Stimulated activated CD8-positive, alpha-beta memory T cell treated with anti-CD3 and anti-CD28 coated beads, Interleukin-12 subunit alpha, Interleukin-12 subunit beta, amount 100 ng/mL, for 24 hours (primary cell): ENCODE measurements around the gene SACM1L.

Source experiments
- DNase-seq: peaks from one replicate; pipeline ENCODE4 v3.0.0-alpha.2; 2020; ENCODE audit errors: extremely low read depth

Gene SACM1L

GRCh38 chr3:45688882-45689786, at the start of gene SACM1L:
SACM1L (plus strand) TSS chr3:45689396; CDS start chr3:45689466, 70 bp downstream.
- DNase-seq = peak; percentile 90

GRCh38 chr3:45640091-45640507, 49.1 kb upstream of the SACM1L start:
- no peak for DNase-seq

- no peak for DNase-seq
Observed at GRCh38 chr3:45640724-45641361, 48.4 kb upstream of the SACM1L start.

GRCh38 chr3:45641756-45642155, 47.4 kb upstream of the SACM1L start:
- DNase-seq = no peak

- no peak for DNase-seq
Observed at GRCh38 chr3:45642731-45643152, 46.5 kb upstream of the SACM1L start.

GRCh38 chr3:45644063-45644790, 45.0 kb upstream of the SACM1L start:
- no peak for DNase-seq

- no peak for DNase-seq
Observed at GRCh38 chr3:45644791-45645201, 44.4 kb upstream of the SACM1L start.

- DNase-seq = no peak
Observed at GRCh38 chr3:45646051-45646585, 43.1 kb upstream of the SACM1L start.

- no peak for DNase-seq
Observed at GRCh38 chr3:45647148-45647619, 42.0 kb upstream of the SACM1L start.

GRCh38 chr3:45653205-45653604, 36.0 kb upstream of the SACM1L start:
- no peak for DNase-seq

- DNase-seq = no peak
Observed at GRCh38 chr3:45654397-45654944, 34.7 kb upstream of the SACM1L start.

- no peak for DNase-seq
Observed at GRCh38 chr3:45655906-45656305, 33.3 kb upstream of the SACM1L start.

GRCh38 chr3:45656575-45657363, 32.4 kb upstream of the SACM1L start:
- DNase-seq = peak; percentile 65

- no peak for DNase-seq
Observed at GRCh38 chr3:45657853-45658252, 31.3 kb upstream of the SACM1L start.

- no peak for DNase-seq
Observed at GRCh38 chr3:45659661-45660566, 29.3 kb upstream of the SACM1L start.

GRCh38 chr3:45660567-45660901, 28.7 kb upstream of the SACM1L start:
- no peak for DNase-seq

- peak; percentile 58 for DNase-seq
Observed at GRCh38 chr3:45664578-45664977, 24.6 kb upstream of the SACM1L start.

GRCh38 chr3:45665101-45665572, 24.1 kb upstream of the SACM1L start:
- no peak for DNase-seq

- DNase-seq = no peak
Observed at GRCh38 chr3:45666757-45667431, 22.3 kb upstream of the SACM1L start.
